DMS114 treated with DMSO at 0.1 percent for 48 hours (cell line): ENCODE measurements around the gene GNL3.
"Not testable (repeated sequence)": the region's sequence is repeated elsewhere in the genome, so short reads cannot be mapped to it uniquely, and the experiment has no call there.

ENCODE experiments used
- DNase-seq: peaks from one replicate; lab custom pipeline; 2025; ENCODE audit not compliant: unreplicated experiment; lab: John Stamatoyannopoulos, UW

Gene GNL3

GRCh38 chr3:52685709-52686691, at the start of gene GNL3, which contains the start of gene PBRM1:
Gene GNL3, plus strand, starts transcription at chr3:52686032. Its CDS starts 61 bp downstream, at chr3:52686093.
Gene PBRM1, minus strand, starts transcription at chr3:52685913.
- peak; percentile 88 for DNase-seq

- DNase-seq, result no peak
Observed at GRCh38 chr3:52636673-52637072, 49.2 kb upstream of the GNL3 start.

- DNase-seq, result no peak
Observed at GRCh38 chr3:52645549-52645948, 40.3 kb upstream of the GNL3 start.

- no peak for DNase-seq
Observed at GRCh38 chr3:52649461-52650210, 36.2 kb upstream of the GNL3 start.

GRCh38 chr3:52650439-52650838, 35.4 kb upstream of the GNL3 start:
- no peak for DNase-seq

GRCh38 chr3:52651592-52651991, 34.2 kb upstream of the GNL3 start:
- no peak for DNase-seq

- DNase-seq, result no peak
Observed at GRCh38 chr3:52655895-52656294, 29.9 kb upstream of the GNL3 start.

- no peak for DNase-seq
Observed at GRCh38 chr3:52660046-52660445, 25.8 kb upstream of the GNL3 start.

GRCh38 chr3:52663098-52663497, 22.7 kb upstream of the GNL3 start:
- DNase-seq, result no peak

GRCh38 chr3:52670621-52671521, 15.0 kb upstream of the GNL3 start:
- DNase-seq, result no peak

GRCh38 chr3:52671676-52672075, 14.2 kb upstream of the GNL3 start:
- DNase-seq, result no peak

GRCh38 chr3:52676201-52676600, 9.6 kb upstream of the GNL3 start:
- DNase-seq, result not testable (repeated sequence)

- DNase-seq, result no peak
Observed at GRCh38 chr3:52678265-52679198, 7.3 kb upstream of the GNL3 start.

GRCh38 chr3:52679199-52679538, 6.7 kb upstream of the GNL3 start:
- no peak for DNase-seq

GRCh38 chr3:52679811-52680210, 6.0 kb upstream of the GNL3 start:
- DNase-seq, result no peak

- DNase-seq, result no peak
Observed at GRCh38 chr3:52681596-52681995, 4.2 kb upstream of the GNL3 start.

GRCh38 chr3:52682016-52682415, 3.8 kb upstream of the GNL3 start:
- DNase-seq, result no peak

- no peak for DNase-seq
Observed at GRCh38 chr3:52683611-52684010, 2.2 kb upstream of the GNL3 start.

- no peak for DNase-seq
Observed at GRCh38 chr3:52684184-52684583, 1.6 kb upstream of the GNL3 start.

- peak; percentile 41 for DNase-seq
Observed at GRCh38 chr3:52685285-52685708, 535 bp upstream of the GNL3 start.
